Keratinocyte (primary cell): Measurements from ENCODE around the gene DPEP2. TPM values are rescaled to one million over a fixed set of nuclear protein-coding genes. Genes with fewer than 3 reads are reported as not detected.

Source experiments
- DNase-seq: peaks from one replicate; pipeline ENCODE4 v3.0.0-alpha.2; 2011; ENCODE audit warnings: low read depth, missing footprints, low spot score
- FAIRE-seq: peaks from 2 replicates; lab custom pipeline; 2011; peaks lifted over from hg19 to GRCh38; lab: Jason Lieb, UNC
- H2AFZ ChIP-seq: 2 replicates; pipeline ENCODE4 v1.6.0; 2012; ENCODE audit warnings: low read length, control low read depth, inconsistent platforms; ENCODE audit not compliant: control insufficient read depth
- H3K27ac ChIP-seq: 2 replicates; pipeline ENCODE4 v1.5.1; 2011; ENCODE audit warnings: low read length; ENCODE audit not compliant: control insufficient read depth, insufficient read depth
- H3K27me3 ChIP-seq: 3 replicates; pipeline ENCODE4 v1.6.0; 2011; ENCODE audit warnings: low read length; ENCODE audit not compliant: control insufficient read depth, insufficient read depth; ENCODE audit errors: extremely low read depth
- H3K36me3 ChIP-seq, 2 experiments: 2 replicates in 1 of 2; 3 replicates in 1 of 2; pipeline ENCODE4 v1.5.1; 2011; ENCODE audit warnings: low read length in 2 of 2, mild to moderate bottlenecking in 1 of 2; ENCODE audit not compliant: control insufficient read depth in 2 of 2, insufficient read depth in 2 of 2; ENCODE audit errors: extremely low read depth in 1 of 2
- H3K4me1 ChIP-seq: 3 replicates; pipeline ENCODE4 v1.5.1; 2011; ENCODE audit warnings: low read length; ENCODE audit not compliant: control insufficient read depth, insufficient read depth; ENCODE audit errors: extremely low read depth
- H3K4me2 ChIP-seq: 3 replicates; pipeline ENCODE4 v1.6.0; 2011; ENCODE audit warnings: low read depth, low read length; ENCODE audit not compliant: control insufficient read depth, insufficient read depth; ENCODE audit errors: extremely low read depth
- H3K4me3 ChIP-seq, 3 experiments: fragments of 200-600 bp in 1 of 3; sonication (generic) in 1 of 3; 2 replicates in 2 of 3; 3 replicates in 1 of 3; pipeline ENCODE4 v1.5.1; 2011 to 2016; ENCODE audit warnings: low read length in 3 of 3, mild to moderate bottlenecking in 3 of 3, control low read depth in 2 of 3, inconsistent platforms in 1 of 3, low read depth in 1 of 3, mixed read lengths in 1 of 3, mixed run types in 1 of 3, moderate library complexity in 1 of 3; ENCODE audit not compliant: control insufficient read depth in 2 of 3, insufficient read depth in 2 of 3; ENCODE audit errors: extremely low read depth in 1 of 3
- H3K79me2 ChIP-seq: 2 replicates; pipeline ENCODE4 v1.6.0; 2012; ENCODE audit warnings: low read length; ENCODE audit not compliant: control insufficient read depth, insufficient read depth
- H3K9ac ChIP-seq: 3 replicates; pipeline ENCODE4 v1.6.0; 2011; ENCODE audit warnings: low read length; ENCODE audit not compliant: control insufficient read depth, insufficient read depth; ENCODE audit errors: extremely low read depth
- H3K9me1 ChIP-seq: 3 replicates; pipeline ENCODE4 v1.6.0; 2011; ENCODE audit warnings: low read length; ENCODE audit not compliant: control insufficient read depth, insufficient read depth; ENCODE audit errors: extremely low read depth
- H3K9me3 ChIP-seq: 2 replicates; pipeline ENCODE4 v1.5.1; 2012; ENCODE audit warnings: low read depth, low read length; ENCODE audit not compliant: control insufficient read depth
- H4K20me1 ChIP-seq: 3 replicates; pipeline ENCODE4 v1.6.0; 2011; ENCODE audit warnings: low read length; ENCODE audit not compliant: control insufficient read depth, insufficient read depth; ENCODE audit errors: extremely low read depth
- CTCF ChIP-seq, 3 experiments: IDR thresholded peaks in 1 of 3; conservative IDR thresholded peaks in 1 of 3; optimal IDR thresholded peaks in 1 of 3; 2 replicates in 2 of 3; 3 replicates in 1 of 3; pipeline versions ENCODE3 to v1.5.1; 2011; ENCODE audit warnings: low read length in 3 of 3, mild to moderate bottlenecking in 3 of 3, moderate library complexity in 2 of 3, control low read depth in 1 of 3, inconsistent platforms in 1 of 3; ENCODE audit not compliant: insufficient read depth in 2 of 3; ENCODE audit errors: extremely low read depth in 1 of 3
- EZH2 ChIP-seq: IDR thresholded peaks from one replicate; pipeline ENCODE4 v1.6.1; 2012; ENCODE audit warnings: inconsistent platforms, mild to moderate bottlenecking, low read length, moderate library complexity
- dilution Hi-C: fragments of 300-500 bp; cut with MboI; formaldehyde crosslinking; loops from one replicate; pipeline ENCODE4 v1.7.0; 2020; ENCODE audit warnings: low sequenced_read_pairs; ENCODE audit not compliant: extremely low pct_ligation_motif_present
- polyA plus RNA-seq, 5 experiments: library from polyadenylated mRNA; depleted of rRNA in 3 of 5; stranded (reverse) in 3 of 5; stranded (forward) in 1 of 5; unstranded in 1 of 5; fragments of >200 nt; gene quantifications; 1 replicate in 1 of 5; 2 replicates in 3 of 5; 3 replicates in 1 of 5; pipeline versions ENCODE4 v1.2.1 to v1.2.3, GENCODE V29; 2011 to 2012; ENCODE audit warnings: missing spikeins in 2 of 5, low read depth in 1 of 5, low replicate concordance in 1 of 5

DPEP2 gene
- polyA plus RNA-seq, 1 donor (not counting 4 experiments of a cell fraction or from before 2014, with no cell fraction given), result not detected

GRCh38 chr16:67951485-67951884 is 47.8 kb downstream of the DPEP2 start:
- H3K9ac ChIP-seq, result no peak overlapping the region
- H3K4me3 ChIP-seq, result no peak overlapping the region
- H4K20me1 ChIP-seq, result peaks cover 12% of the 10 kb centered on the region
- TF ChIP-seq EZH2 (no peak), CTCF (optimal IDR thresholded peaks at IDR 0.05 in 1 of 3, IDR thresholded peaks at IDR 0.05 in 1 of 3, conservative IDR thresholded peaks at IDR 0.05 in 1 of 3; ENCODE audit: extremely low read depth in 1 of 3, insufficient read depth in 2 of 3, low read length in 3 of 3) (no peak)
- dilution Hi-C loops, result no loop called here
- DNase-seq (no peak), FAIRE-seq (no peak)
- H3K27ac ChIP-seq, result no peak overlapping the region
- H3K79me2 ChIP-seq, result peaks cover 12% of the 10 kb centered on the region
- H3K9me3 ChIP-seq, result no peaks in the 10 kb centered on the region
- H3K9me1 ChIP-seq, result peaks cover 2% of the 10 kb centered on the region
- H3K4me2 ChIP-seq, result no peak overlapping the region
- peaks cover 69 to 74% of the 10 kb centered on the region in 2 experiments for H3K36me3 ChIP-seq
- no peaks in the 10 kb centered on the region for H3K4me1 ChIP-seq
- no peaks in the 10 kb centered on the region for H3K27me3 ChIP-seq
- H2AFZ ChIP-seq, result no peak overlapping the region

- Histone ChIP-seq H3K9ac (no peak overlapping the region), H3K9me1 (peaks cover 2% of the 10 kb centered on the region), H4K20me1 (peaks cover 12% of the 10 kb centered on the region), H3K79me2 (peaks cover 12% of the 10 kb centered on the region), H3K27ac (no peak overlapping the region), H3K4me1 (no peaks in the 10 kb centered on the region), H3K4me2 (no peak overlapping the region), H2AFZ (no peak overlapping the region), H3K27me3 (no peaks in the 10 kb centered on the region), H3K4me3 (no peak overlapping the region), H3K36me3 (peaks cover 79 to 80% of the 10 kb centered on the region in 2 experiments), H3K9me3 (no peaks in the 10 kb centered on the region)
- dilution Hi-C loops, result no loop called here
- no peak for TF ChIP-seq EZH2
- no peak for TF ChIP-seq CTCF (optimal IDR thresholded peaks at IDR 0.05 in 1 of 3, IDR thresholded peaks at IDR 0.05 in 1 of 3, conservative IDR thresholded peaks at IDR 0.05 in 1 of 3; ENCODE audit: extremely low read depth in 1 of 3, insufficient read depth in 2 of 3, low read length in 3 of 3)
- DNase-seq (no peak), FAIRE-seq (no peak)
These were observed 48.9 kb downstream of the DPEP2 start for GRCh38 chr16:67950335-67950843.
